Measurements from ENCODE around the gene CASP3.
A peak's percentile ranks its signal among the peaks of the same experiment; 100 is the strongest.
"Not testable (repeated sequence)": the region's sequence is repeated elsewhere in the genome, so short reads cannot be mapped to it uniquely, and the experiment has no call there.

CASP3 gene

DNA sequence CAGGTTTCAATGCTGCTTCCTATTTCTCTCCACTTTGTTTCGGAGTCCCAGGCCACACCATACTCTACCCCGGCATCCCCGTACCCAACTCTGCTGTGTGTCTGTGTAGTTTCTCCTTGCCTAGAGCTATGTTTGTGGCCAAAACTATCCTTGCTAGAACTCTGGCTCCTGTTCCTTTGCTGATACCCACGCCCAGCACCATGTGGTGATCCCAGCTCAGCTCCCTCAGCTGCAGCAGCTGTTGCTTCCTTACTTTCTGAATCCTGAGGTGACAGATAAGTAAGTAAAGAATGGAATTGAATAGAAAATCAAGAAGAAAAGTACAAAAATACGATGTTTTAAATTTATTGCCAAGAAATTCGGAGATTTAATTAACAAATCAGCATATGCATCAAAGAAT is 55.8 kb downstream of the CASP3 start:
- no peak for DNase-seq

DNA sequence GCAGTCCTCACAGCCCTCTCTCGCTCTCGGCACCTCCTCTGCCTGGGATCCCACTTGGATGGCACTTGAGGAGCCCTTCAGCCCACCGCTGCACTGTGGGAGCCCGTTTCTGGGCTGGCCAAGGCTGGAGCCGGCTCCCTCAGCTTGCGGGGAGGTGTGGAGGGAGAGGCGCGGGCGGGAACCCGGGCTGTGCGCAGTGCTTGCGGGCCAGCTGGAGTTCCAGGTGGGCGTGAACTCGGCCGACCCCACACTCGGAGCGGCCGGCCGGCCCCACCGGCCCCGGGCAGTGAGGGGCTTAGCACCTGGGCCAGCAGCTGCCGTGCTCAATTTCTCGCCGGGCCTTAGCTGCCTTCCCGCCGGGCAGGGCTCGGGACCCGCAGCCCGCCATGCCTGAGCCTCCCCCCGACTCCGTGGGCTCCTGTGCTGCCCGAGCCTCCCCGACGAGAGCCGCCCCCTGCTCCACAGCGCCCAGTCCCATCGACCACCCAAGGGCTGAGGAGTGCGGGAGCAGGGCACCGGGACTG is 57.4 kb downstream of the CASP3 start:
- DNase-seq = not testable (repeated sequence)

DNA sequence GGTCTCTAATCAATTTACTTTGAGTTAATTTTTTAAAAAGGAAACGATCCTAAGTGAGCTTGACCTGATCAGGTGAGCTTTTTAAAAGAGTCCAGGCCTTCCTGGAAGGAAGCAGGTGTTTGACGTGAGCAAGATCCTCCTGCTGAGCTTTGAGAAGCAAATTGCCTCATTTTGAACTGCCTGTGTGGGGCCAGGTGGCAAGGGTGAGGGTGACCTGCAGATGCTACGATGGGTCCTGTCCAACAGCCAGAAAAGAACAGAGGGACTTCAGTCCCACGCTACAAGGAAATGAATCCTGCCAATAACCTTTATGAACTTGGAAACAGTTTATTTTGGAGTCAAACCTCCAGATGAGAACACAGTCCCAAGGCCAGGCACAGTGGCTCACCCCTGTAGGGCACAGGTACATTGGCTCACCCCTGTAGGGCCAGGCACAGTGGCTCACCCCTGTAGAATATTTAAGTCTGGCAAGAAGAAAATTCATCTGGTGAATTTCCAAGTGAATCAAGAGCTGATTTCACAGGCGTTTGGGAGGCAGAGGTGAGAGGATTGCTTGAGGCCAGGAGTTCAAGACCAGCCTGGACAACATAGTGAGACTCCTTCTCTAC is 58.1 kb downstream of the CASP3 start:
- no peak for DNase-seq

DNA sequence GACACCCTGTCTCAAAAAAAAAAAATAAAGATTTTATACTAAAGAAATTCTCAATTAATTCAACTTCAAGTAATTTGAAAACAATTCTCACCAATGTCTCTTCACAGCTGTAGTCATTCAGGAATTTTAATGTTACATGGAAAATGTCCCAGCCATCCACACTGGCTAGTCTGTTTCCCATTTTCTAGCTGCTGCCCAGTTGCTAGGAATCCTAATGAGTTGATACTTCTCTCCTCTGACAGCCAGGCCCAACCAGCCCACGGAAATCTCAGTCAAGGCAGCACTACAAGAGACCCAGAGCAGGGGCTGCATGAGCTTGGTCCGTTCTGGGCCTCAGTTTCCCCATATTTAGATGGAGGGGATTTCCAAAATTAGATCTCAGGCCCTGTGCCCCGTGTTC is 59.1 kb downstream of the CASP3 start:
- DNase-seq = no peak

DNA sequence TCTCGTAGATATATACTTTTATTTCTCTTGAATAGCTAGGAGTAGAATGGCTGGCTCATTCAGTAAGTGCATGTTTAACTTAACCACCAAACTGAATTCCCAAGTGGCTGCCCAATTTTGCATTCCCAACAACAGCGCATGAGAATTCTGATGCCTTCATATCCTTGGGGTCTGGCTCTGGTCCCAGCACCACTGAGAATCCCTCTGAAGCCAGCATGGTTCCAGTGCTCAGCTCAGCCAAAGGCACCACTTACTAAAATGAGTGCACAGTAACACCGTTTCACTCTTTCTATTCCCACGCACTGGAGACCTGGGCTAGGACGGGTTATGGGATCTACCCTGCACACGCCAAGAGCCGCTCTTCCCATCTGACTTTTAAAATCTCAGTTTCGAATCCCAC is 60.4 kb downstream of the CASP3 start:
- no peak for DNase-seq

- DNase-seq = no peak
Measured at GRCh38 chr4:184587701-184588100, 61.5 kb downstream of the CASP3 start.

DNA sequence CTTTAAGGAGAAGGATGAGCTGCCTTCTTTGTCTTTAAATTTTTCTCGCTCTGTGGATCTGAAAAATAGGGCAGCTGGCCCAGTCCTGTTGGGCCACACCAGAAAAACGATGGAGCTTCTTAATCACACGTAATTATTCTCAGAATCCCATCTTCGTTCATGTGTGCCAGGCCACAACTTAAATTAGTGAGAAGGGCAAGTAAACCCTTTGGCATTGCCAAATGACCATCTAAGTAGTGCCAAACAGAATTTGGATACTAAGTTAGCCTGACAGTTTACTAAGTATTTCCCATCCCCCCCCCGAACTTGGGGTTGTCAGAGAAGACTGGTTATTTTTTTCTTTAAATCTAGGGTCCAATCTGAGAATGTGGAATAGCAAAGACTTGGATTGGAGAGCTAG is 62.0 kb downstream of the CASP3 start:
- DNase-seq = no peak

GRCh38 chr4:184583738-184584502 is 65.3 kb downstream of the CASP3 start:
- DNase-seq = peak; percentile 38
